Stimulated activated naive CD8-positive, alpha-beta T cell treated with anti-CD3 and anti-CD28 coated beads, Interleukin-15, amount 100 ng/mL, for 72 hours (primary cell): ENCODE measurements around the gene DCLRE1C.
"Not testable (repeated sequence)": the region's sequence is repeated elsewhere in the genome, so short reads cannot be mapped to it uniquely, and the experiment has no call there.

Source experiments
- ATAC-seq: fragments of 150-1000 bp; cut with Tn5 transposase; 2 replicates; pipeline ENCODE4 v1.10.0; 2021; ENCODE audit warnings: mild to moderate bottlenecking, moderate library complexity
- DNase-seq, 2 donors: peaks; one replicate each; pipeline ENCODE4 v3.0.0; 2021 to 2022
- H3K27ac Mint-ChIP-seq, 2 donors: one replicate each; pipeline ENCODE4 v1.8.0; 2022; ENCODE audit warnings: mild to moderate bottlenecking in 2 of 2, mixed read lengths in 2 of 2, moderate library complexity in 2 of 2
- H3K27me3 Mint-ChIP-seq: one replicate; pipeline ENCODE4 v1.8.0; 2022; ENCODE audit warnings: mixed read lengths
- H3K4me1 Mint-ChIP-seq: one replicate; pipeline ENCODE4 v1.8.0; 2022; ENCODE audit warnings: mild to moderate bottlenecking, mixed read lengths
- H3K4me3 Mint-ChIP-seq, 2 donors: one replicate each; pipeline ENCODE4 v1.8.0; 2022; ENCODE audit warnings: mild to moderate bottlenecking in 2 of 2, mixed read lengths in 2 of 2, moderate library complexity in 1 of 2
- H3K9me3 Mint-ChIP-seq, 2 donors: one replicate each; pipeline ENCODE4 v1.8.0; 2022; ENCODE audit warnings: mixed read lengths in 2 of 2

DCLRE1C gene

GRCh38 chr10:14954934-14955333 lies 1.0 kb upstream of the DCLRE1C start:
- H3K27ac Mint-ChIP-seq = peak overlapping the region in 1 of 2 donors; percentile 99
- H3K27me3 Mint-ChIP-seq = no peaks in the 10 kb centered on the region
- ATAC-seq (no peak), DNase-seq (no peak)
- H3K4me3 Mint-ChIP-seq = peak overlapping the region; percentile 88 to 96
- H3K4me1 Mint-ChIP-seq = peaks cover 72% of the 10 kb centered on the region
- no peaks in the 10 kb centered on the region for H3K9me3 Mint-ChIP-seq

DNA sequence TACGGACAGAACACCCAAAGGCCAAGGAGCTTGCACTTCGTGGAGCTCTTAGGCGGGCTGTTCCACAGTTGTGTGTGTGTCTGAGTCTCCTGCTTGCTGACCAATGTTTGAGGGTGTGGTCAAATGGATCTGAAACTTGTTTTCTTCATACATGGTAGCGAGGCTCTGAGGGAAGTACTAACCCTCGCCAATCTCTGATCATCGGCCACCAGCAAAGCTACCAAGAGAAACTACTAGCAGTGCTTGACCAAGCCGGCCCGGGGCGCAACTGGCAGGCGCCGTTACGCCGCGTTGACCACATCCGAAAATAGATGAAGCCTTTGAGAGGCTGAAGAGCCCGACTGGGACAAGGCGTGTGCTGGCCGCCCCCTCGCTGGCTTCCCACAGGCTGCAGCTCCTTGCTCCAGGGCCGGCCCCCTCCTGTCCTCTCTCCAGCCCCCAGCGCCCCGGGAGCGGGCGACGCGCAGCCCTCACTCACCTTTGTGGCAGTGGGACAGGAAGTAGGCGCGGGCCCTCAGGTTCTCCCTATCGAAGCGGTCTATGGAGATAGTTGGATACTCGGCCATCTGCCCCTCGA lies 384 bp downstream of the DCLRE1C start:
- Mint-ChIP-seq H3K4me3 (peak overlapping the region; percentile 88 to 96), H3K27me3 (no peaks in the 10 kb centered on the region), H3K9me3 (no peaks in the 10 kb centered on the region), H3K27ac (peak overlapping the region; percentile 99), H3K4me1 (peaks cover 76% of the 10 kb centered on the region)
- DNase-seq = no peak
- peak; percentile 64 for ATAC-seq

- Mint-ChIP-seq H3K27ac (peak overlapping the region in 1 of 2 donors; percentile 99), H3K4me1 (peaks cover 70% of the 10 kb centered on the region)
- no peak for DNase-seq
These were observed 959 bp downstream of the DCLRE1C start for GRCh38 chr10:14952851-14953423.

DNA sequence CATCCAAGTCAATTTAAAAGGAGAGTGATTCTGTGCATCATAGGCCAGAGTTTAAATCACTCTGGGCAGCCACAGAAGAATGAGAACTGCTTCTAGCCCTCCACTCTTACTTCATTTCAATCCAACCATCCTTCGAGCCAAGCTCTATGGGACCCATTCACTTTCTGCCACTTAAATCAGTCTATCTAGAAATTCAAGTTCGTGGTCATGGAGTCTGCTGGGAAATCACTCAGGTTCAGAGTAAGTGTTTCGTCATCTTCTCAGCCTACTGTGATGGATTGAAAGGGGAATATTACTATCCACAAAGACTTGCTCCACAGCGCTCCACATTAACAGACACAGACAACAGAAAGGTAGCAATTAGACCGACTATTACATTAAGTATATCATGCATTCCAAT lies 4.6 kb downstream of the DCLRE1C start:
- H3K27me3 Mint-ChIP-seq = no peaks in the 10 kb centered on the region
- H3K4me3 Mint-ChIP-seq = no peak overlapping the region
- H3K4me1 Mint-ChIP-seq = peaks cover 42% of the 10 kb centered on the region
- no peak overlapping the region for H3K27ac Mint-ChIP-seq
- no peak for DNase-seq
- no peaks in the 10 kb centered on the region for H3K9me3 Mint-ChIP-seq
- no peak for ATAC-seq

More at GRCh38 chr10:14952851-14953423, 959 bp downstream of the DCLRE1C start:
- no peaks in the 10 kb centered on the region for H3K27me3 Mint-ChIP-seq
- no peak for ATAC-seq
- H3K9me3 Mint-ChIP-seq = no peaks in the 10 kb centered on the region
- H3K4me3 Mint-ChIP-seq = peak overlapping the region; percentile 88 to 96

DNA sequence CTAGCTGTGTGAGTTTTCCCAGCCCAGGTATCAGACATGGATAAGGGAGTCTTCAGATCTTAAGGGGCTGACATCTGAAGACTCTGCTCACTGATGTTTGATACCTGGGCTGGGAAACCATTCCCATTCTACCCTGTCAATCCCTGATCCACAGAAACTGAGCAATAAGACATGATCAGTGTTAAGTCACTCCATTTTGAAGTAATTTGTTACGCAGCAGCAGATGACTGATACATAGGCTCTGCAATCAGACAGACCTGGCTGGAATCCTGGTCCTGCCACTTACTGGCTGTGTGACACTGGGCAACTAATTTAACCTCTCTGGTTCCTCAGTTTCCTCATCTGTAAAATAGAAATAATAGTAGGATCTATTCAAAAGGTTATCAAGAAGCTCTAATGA lies 6.6 kb downstream of the DCLRE1C start:
- Mint-ChIP-seq H3K9me3 (no peaks in the 10 kb centered on the region), H3K4me1 (peaks cover 31% of the 10 kb centered on the region), H3K27ac (no peak overlapping the region), H3K27me3 (no peaks in the 10 kb centered on the region), H3K4me3 (no peak overlapping the region)
- no peak for ATAC-seq
- DNase-seq = no peak

GRCh38 chr10:14945108-14945507 lies 8.8 kb downstream of the DCLRE1C start:
- ATAC-seq (no peak), DNase-seq (no peak)
- no peaks in the 10 kb centered on the region for H3K9me3 Mint-ChIP-seq
- H3K27ac Mint-ChIP-seq = no peak overlapping the region
- no peak overlapping the region for H3K4me3 Mint-ChIP-seq
- peaks cover 11% of the 10 kb centered on the region for H3K4me1 Mint-ChIP-seq
- H3K27me3 Mint-ChIP-seq = no peaks in the 10 kb centered on the region

GRCh38 chr10:14942950-14943338 lies 11.0 kb downstream of the DCLRE1C start:
- peak overlapping the region in 1 of 2 donors; percentile 71 for H3K27ac Mint-ChIP-seq

DNA sequence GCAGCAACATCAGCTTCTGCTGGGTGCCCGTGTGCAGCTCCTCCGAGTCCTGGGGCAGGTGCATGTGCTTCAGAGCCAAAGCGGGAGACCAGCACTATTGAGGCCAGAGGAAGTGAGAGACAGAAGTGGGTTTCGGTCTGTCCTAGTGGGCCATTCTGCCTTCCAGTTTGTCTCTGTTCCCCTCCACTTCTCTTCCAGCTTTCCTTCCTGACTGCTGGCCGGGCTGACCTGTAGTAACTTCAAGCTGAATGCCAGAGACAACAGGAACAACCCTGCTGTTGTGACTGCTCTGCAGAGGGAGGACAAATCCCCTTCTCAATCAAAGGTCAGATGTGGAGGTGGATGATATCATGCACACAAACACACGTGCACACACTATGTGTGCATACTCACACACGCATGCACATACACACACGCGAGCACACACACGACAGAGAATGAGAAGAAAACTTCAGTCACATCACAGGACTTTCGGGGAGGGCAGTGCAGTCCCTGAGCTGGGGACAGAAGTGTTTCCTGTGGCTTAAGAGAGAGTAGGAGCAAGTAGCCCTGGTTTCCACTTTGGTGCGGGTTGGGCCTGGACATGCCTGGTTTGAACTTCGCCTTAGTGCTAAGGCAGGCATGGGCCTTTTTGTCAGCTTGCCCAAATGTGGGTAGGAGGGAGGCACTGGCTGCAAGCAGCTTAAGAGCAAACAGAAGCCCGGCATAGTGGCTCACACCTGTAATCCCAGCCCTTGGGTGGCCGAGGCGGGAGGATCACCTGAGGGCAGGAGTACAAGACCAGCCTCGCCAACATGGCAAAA lies 11.5 kb downstream of the DCLRE1C start:
- H3K4me3 Mint-ChIP-seq, H3K9me3 Mint-ChIP-seq, ATAC-seq, H3K27me3 Mint-ChIP-seq, H3K4me1 Mint-ChIP-seq, DNase-seq: not testable (repeated sequence)
- peak overlapping the region in 1 of 2 donors; percentile 2 for H3K27ac Mint-ChIP-seq

More at GRCh38 chr10:14942950-14943338, 11.0 kb downstream of the DCLRE1C start:
- not testable (repeated sequence) for DNase-seq, H3K27me3 Mint-ChIP-seq, H3K4me3 Mint-ChIP-seq, ATAC-seq, H3K4me1 Mint-ChIP-seq, H3K9me3 Mint-ChIP-seq

GRCh38 chr10:14938971-14939370 lies 14.9 kb downstream of the DCLRE1C start:
- ATAC-seq = peak; percentile 90
- not testable (repeated sequence) for H3K4me1 Mint-ChIP-seq, H3K4me3 Mint-ChIP-seq, H3K9me3 Mint-ChIP-seq, H3K27ac Mint-ChIP-seq, H3K27me3 Mint-ChIP-seq
- DNase-seq = peak in 1 of 2 donors; percentile 65

- no peaks in the 10 kb centered on the region for H3K27me3 Mint-ChIP-seq
- H3K27ac Mint-ChIP-seq = no peak overlapping the region
- ATAC-seq (no peak), DNase-seq (no peak)
- H3K9me3 Mint-ChIP-seq = no peaks in the 10 kb centered on the region
- no peak overlapping the region for H3K4me3 Mint-ChIP-seq
- no peaks in the 10 kb centered on the region for H3K4me1 Mint-ChIP-seq
These were observed 17.3 kb downstream of the DCLRE1C start for GRCh38 chr10:14936584-14936983.

DNA sequence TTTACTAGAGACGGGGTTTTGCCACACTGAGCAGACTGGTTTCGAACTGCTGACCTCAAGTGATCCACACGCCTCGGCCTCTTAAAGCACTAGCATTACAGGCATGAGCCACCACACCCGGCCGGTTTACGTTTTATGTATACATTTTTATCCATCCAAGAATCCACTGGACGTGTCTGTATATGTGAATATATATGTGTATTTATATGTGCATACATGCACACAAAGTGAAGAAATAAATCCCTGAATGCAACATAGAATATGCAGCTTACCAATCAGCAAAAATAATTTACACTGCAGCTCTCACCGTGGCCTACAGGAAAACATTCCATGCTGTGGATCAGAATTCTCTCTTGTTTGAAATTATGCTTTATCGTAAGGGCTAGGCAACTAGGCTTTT lies 23.3 kb downstream of the DCLRE1C start:
- ATAC-seq = no peak
- Mint-ChIP-seq H3K27ac (no peak overlapping the region), H3K9me3 (no peaks in the 10 kb centered on the region), H3K27me3 (no peaks in the 10 kb centered on the region), H3K4me1 (no peaks in the 10 kb centered on the region), H3K4me3 (no peak overlapping the region)
- DNase-seq = no peak

DNA sequence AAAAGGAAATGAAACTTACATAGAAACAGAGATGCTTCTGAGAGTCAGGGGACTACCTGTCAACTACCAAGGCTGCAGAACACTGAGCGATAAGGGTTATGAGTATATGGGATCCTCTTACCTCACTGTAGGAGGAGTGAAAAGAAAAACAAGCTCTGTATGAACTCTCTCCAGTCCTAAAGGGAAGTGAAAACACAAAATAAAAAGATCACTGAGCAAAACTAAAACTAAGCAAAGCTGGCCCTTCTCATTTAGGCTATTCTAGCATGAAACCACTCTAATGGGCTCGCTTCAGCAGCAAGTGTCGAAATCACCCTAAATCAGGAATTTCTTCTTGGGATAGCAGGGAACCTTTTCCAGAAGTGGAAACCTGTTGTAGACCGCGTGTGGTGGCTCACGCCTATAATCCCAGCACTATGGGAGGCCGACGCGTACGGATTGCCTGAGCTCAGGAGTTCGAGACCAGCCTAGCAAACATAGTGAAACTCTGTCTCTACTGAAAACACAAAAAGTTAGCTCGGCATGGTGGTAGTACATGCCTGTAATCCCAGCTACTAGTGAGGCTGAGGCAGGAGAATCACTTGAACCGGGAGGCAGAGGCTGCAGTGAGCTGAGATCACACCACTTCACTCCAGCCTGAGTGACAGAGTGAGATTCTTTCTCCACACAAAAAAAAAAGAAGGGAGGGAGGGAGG lies 27.0 kb downstream of the DCLRE1C start:
- Mint-ChIP-seq H3K27ac (no peak overlapping the region), H3K27me3 (no peaks in the 10 kb centered on the region), H3K4me3 (no peak overlapping the region), H3K9me3 (no peaks in the 10 kb centered on the region), H3K4me1 (no peaks in the 10 kb centered on the region)
- DNase-seq (no peak), ATAC-seq (no peak)

- no peaks in the 10 kb centered on the region for H3K4me1 Mint-ChIP-seq
- no peak overlapping the region for H3K27ac Mint-ChIP-seq
- no peaks in the 10 kb centered on the region for H3K27me3 Mint-ChIP-seq
- no peak for ATAC-seq
- H3K9me3 Mint-ChIP-seq = no peaks in the 10 kb centered on the region
- DNase-seq = no peak
- H3K4me3 Mint-ChIP-seq = no peak overlapping the region
These were observed 27.8 kb downstream of the DCLRE1C start for GRCh38 chr10:14926061-14926470.

GRCh38 chr10:14925268-14925667 lies 28.6 kb downstream of the DCLRE1C start:
- no peak for DNase-seq

GRCh38 chr10:14924013-14924412 lies 29.9 kb downstream of the DCLRE1C start:
- ATAC-seq = no peak
- Mint-ChIP-seq H3K27me3 (no peaks in the 10 kb centered on the region), H3K9me3 (no peaks in the 10 kb centered on the region), H3K27ac (no peak overlapping the region), H3K4me1 (no peaks in the 10 kb centered on the region), H3K4me3 (no peak overlapping the region)
- DNase-seq = no peak

More at GRCh38 chr10:14925268-14925667, 28.6 kb downstream of the DCLRE1C start:
- no peak for ATAC-seq
- no peak overlapping the region for H3K4me3 Mint-ChIP-seq
- H3K9me3 Mint-ChIP-seq = no peaks in the 10 kb centered on the region
- no peak overlapping the region for H3K27ac Mint-ChIP-seq
- H3K27me3 Mint-ChIP-seq = no peaks in the 10 kb centered on the region
- H3K4me1 Mint-ChIP-seq = no peaks in the 10 kb centered on the region

- Mint-ChIP-seq H3K4me1 (peaks cover 15% of the 10 kb centered on the region), H3K27ac (no peak overlapping the region), H3K4me3 (no peak overlapping the region), H3K9me3 (peaks cover 0 to 11% of the 10 kb centered on the region in 2 donors), H3K27me3 (no peaks in the 10 kb centered on the region)
- ATAC-seq = no peak
- DNase-seq = no peak
These were observed 34.9 kb downstream of the DCLRE1C start for GRCh38 chr10:14918964-14919363.
